HEK293 (cell line): ENCODE results near the gene AK5.

ENCODE experiments used
- CTCF ChIA-PET: fragments of 350-600 bp; formaldehyde crosslinking; extraction: SDS; loops from one replicate; lab custom pipeline; 2021; ENCODE audit warnings: antibody characterized with exemption; lab: Yijun Ruan, JAX
- POLR2A ChIA-PET: fragments of 300-600 bp; formaldehyde crosslinking; extraction: SDS; loops from one replicate; lab custom pipeline; 2020; ENCODE audit warnings: antibody characterized with exemption, inconsistent platforms; lab: Yijun Ruan, JAX
- H3K27ac ChIP-seq: fragments of 200-500 bp; sonication (Bioruptor generic); 2 replicates; pipeline ENCODE4 v1.5.1; 2014; ENCODE audit warnings: low read depth, low read length, control low read depth, inconsistent platforms; ENCODE audit errors: extremely low read depth
- H3K36me3 ChIP-seq, 2 experiments: fragments of 200-500 bp in 1 of 2; sonication (Bioruptor generic) in 1 of 2; 1 replicate in 1 of 2; 2 replicates in 1 of 2; pipeline ENCODE4 v1.5.1; 2014 to 2017; ENCODE audit warnings: inconsistent platforms in 2 of 2, low read length in 2 of 2; ENCODE audit not compliant: control insufficient read depth in 2 of 2, insufficient read depth in 1 of 2
- H3K4me1 ChIP-seq: fragments of 200-500 bp; sonication (Bioruptor generic); 2 replicates; pipeline ENCODE4 v1.5.1; 2014; ENCODE audit warnings: mild to moderate bottlenecking, low read length, inconsistent platforms; ENCODE audit not compliant: control insufficient read depth, insufficient read depth
- H3K4me3 ChIP-seq: 2 replicates; pipeline ENCODE4 v1.5.1; 2011; ENCODE audit warnings: low read depth, mild to moderate bottlenecking, control low read depth, low read length, moderate library complexity
- H3K9me3 ChIP-seq: fragments of 200-500 bp; sonication (Bioruptor generic); 2 replicates; pipeline ENCODE4 v1.5.1; 2014; ENCODE audit warnings: low read depth, low read length, inconsistent platforms; ENCODE audit not compliant: control insufficient read depth, insufficient read depth
- CTCF ChIP-seq: fragments of 450-650 bp; formaldehyde crosslinking; IDR thresholded peaks from 2 replicates; pipeline ENCODE4 v1.5.1; 2016; ENCODE audit warnings: missing biosample characterization, missing genetic modification characterization
- GLI2 ChIP-seq: fragments of 450-650 bp; formaldehyde crosslinking; IDR thresholded peaks from 2 replicates; pipeline ENCODE4; 2017; ENCODE audit warnings: missing biosample characterization, missing genetic modification characterization, low read depth, borderline replicate concordance
- GLI4 ChIP-seq: fragments of 450-650 bp; formaldehyde crosslinking; IDR thresholded peaks from 2 replicates; pipeline ENCODE4 v1.5.1; 2016; ENCODE audit warnings: missing biosample characterization, missing genetic modification characterization
- KLF8 ChIP-seq: fragments of 450-650 bp; formaldehyde crosslinking; IDR thresholded peaks from 2 replicates; pipeline ENCODE4 v1.5.1; 2016; ENCODE audit warnings: missing biosample characterization, missing genetic modification characterization
- MEIS1 ChIP-seq: sonication (generic); formaldehyde crosslinking; IDR thresholded peaks from 2 replicates; pipeline ENCODE4 v1.8.1; 2022; ENCODE audit warnings: missing genetic modification reagents, mild to moderate bottlenecking, borderline replicate concordance
- PRDM10 ChIP-seq: fragments of 450-650 bp; formaldehyde crosslinking; IDR thresholded peaks from 2 replicates; pipeline ENCODE4 v1.5.1; 2016; ENCODE audit warnings: missing biosample characterization, missing genetic modification characterization
- YY1 ChIP-seq: fragments of 450-650 bp; formaldehyde crosslinking; IDR thresholded peaks from 2 replicates; pipeline ENCODE4 v1.5.1; 2018; ENCODE audit warnings: missing biosample characterization, missing genetic modification characterization
- ZEB2 ChIP-seq: fragments of 450-650 bp; formaldehyde crosslinking; IDR thresholded peaks from 2 replicates; pipeline ENCODE4 v1.5.1; 2016; ENCODE audit warnings: missing biosample characterization, missing genetic modification characterization
- ZFP3 ChIP-seq: fragments of 450-650 bp; formaldehyde crosslinking; IDR thresholded peaks from 2 replicates; pipeline ENCODE4 v1.5.1; 2016; ENCODE audit warnings: low read depth, missing biosample characterization, missing genetic modification characterization
- ZNF112 ChIP-seq: fragments of 450-650 bp; formaldehyde crosslinking; IDR thresholded peaks from 2 replicates; pipeline ENCODE4 v1.5.0; 2017; ENCODE audit warnings: missing biosample characterization, missing genetic modification characterization
- ZNF121 ChIP-seq: fragments of 450-650 bp; formaldehyde crosslinking; IDR thresholded peaks from 2 replicates; pipeline ENCODE4 v1.5.1; 2016; ENCODE audit warnings: missing biosample characterization, missing genetic modification characterization
- ZNF169 ChIP-seq: fragments of 450-650 bp; formaldehyde crosslinking; IDR thresholded peaks from 2 replicates; pipeline ENCODE4 v1.5.1; 2016; ENCODE audit warnings: missing biosample characterization, missing genetic modification characterization
- ZNF324 ChIP-seq: fragments of 450-650 bp; formaldehyde crosslinking; IDR thresholded peaks from 2 replicates; pipeline ENCODE4 v1.5.1; 2016; ENCODE audit warnings: missing biosample characterization, missing genetic modification characterization
- ZNF37A ChIP-seq: fragments of 450-650 bp; IDR thresholded peaks from 2 replicates; pipeline ENCODE4 v1.5.1; 2018; ENCODE audit warnings: missing biosample characterization, missing genetic modification characterization
- ZNF518A ChIP-seq: fragments of 450-650 bp; formaldehyde crosslinking; conservative IDR thresholded peaks from 2 replicates; pipeline ENCODE4 v1.5.1; 2016; ENCODE audit warnings: low read depth, missing biosample characterization, missing genetic modification characterization
- ZNF791 ChIP-seq: fragments of 450-650 bp; formaldehyde crosslinking; IDR thresholded peaks from 2 replicates; pipeline ENCODE4 v1.5.1; 2016; ENCODE audit warnings: missing biosample characterization, missing genetic modification characterization
- ZNF830 ChIP-seq: fragments of 450-650 bp; IDR thresholded peaks from 2 replicates; pipeline ENCODE4 v1.5.0; 2018; ENCODE audit warnings: missing biosample characterization, missing genetic modification characterization, low read depth, mild to moderate bottlenecking, moderate library complexity
- TF ChIP-seq, protein P1 (sequence below): fragments of 450-650 bp; formaldehyde crosslinking; IDR thresholded peaks from 2 replicates; pipeline ENCODE4 v1.5.1; 2016; ENCODE audit warnings: missing biosample characterization, missing genetic modification characterization
- TF ChIP-seq, protein P2 (sequence below): fragments of 450-650 bp; formaldehyde crosslinking; IDR thresholded peaks from 2 replicates; pipeline ENCODE4 v1.5.1; 2016; ENCODE audit warnings: missing biosample characterization, missing genetic modification characterization
- TF ChIP-seq, protein P3 (sequence below): fragments of 450-650 bp; formaldehyde crosslinking; IDR thresholded peaks from 2 replicates; pipeline ENCODE4 v1.5.1; 2016; ENCODE audit warnings: missing biosample characterization, missing genetic modification characterization

Gene AK5

DNA sequence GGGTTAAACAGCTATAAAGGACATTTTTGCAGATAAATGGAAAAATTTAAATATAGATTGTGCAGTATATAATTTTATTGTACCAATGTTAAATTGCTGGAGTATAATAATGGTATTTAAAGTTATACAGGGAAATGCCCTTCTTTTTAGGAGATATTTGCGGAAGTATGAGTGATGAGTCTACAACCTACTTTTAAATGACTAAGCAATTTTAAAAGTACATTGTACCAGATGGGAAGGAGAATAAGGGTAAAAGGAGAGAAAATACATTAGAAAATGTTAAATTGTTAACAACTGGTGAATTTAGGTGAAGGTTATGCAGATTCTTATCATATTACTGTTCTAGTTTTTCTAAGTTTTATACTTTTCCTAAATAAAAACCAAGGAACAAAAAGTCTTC is 308.8 kb downstream of the AK5 start:
- Histone ChIP-seq H3K4me1 (no peaks in the 10 kb centered on the region), H3K9me3 (no peaks in the 10 kb centered on the region), H3K4me3 (no peak overlapping the region), H3K27ac (no peak overlapping the region), H3K36me3 (no peaks in the 10 kb centered on the region)
- POLR2A ChIA-PET: no interaction called here
- TF ChIP-seq KLF8 (tag by site-specific recombination) (no peak), GLI2 (tag by site-specific recombination) (no peak), PRDM10 (tag by site-specific recombination) (no peak), ZEB2 (tag by site-specific recombination) (no peak), ZNF169 (tag by site-specific recombination) (no peak), ZNF324 (tag by site-specific recombination) (no peak), YY1 (tag by site-specific recombination) (no peak), ZNF112 (no peak), ZNF518A (tag by site-specific recombination) (no peak), ZNF37A (tag by site-specific recombination) (no peak), GLI4 (tag by site-specific recombination) (no peak), ZNF121 (tag by site-specific recombination) (no peak), ZFP3 (tag by site-specific recombination) (no peak), MEIS1 (CRISPR knock-in tag) (no peak), ZNF791 (tag by site-specific recombination) (no peak), ZNF830 (tag by site-specific recombination) (no peak), CTCF (tag by site-specific recombination) (no peak)
- TF ChIP-seq, protein P1, sequence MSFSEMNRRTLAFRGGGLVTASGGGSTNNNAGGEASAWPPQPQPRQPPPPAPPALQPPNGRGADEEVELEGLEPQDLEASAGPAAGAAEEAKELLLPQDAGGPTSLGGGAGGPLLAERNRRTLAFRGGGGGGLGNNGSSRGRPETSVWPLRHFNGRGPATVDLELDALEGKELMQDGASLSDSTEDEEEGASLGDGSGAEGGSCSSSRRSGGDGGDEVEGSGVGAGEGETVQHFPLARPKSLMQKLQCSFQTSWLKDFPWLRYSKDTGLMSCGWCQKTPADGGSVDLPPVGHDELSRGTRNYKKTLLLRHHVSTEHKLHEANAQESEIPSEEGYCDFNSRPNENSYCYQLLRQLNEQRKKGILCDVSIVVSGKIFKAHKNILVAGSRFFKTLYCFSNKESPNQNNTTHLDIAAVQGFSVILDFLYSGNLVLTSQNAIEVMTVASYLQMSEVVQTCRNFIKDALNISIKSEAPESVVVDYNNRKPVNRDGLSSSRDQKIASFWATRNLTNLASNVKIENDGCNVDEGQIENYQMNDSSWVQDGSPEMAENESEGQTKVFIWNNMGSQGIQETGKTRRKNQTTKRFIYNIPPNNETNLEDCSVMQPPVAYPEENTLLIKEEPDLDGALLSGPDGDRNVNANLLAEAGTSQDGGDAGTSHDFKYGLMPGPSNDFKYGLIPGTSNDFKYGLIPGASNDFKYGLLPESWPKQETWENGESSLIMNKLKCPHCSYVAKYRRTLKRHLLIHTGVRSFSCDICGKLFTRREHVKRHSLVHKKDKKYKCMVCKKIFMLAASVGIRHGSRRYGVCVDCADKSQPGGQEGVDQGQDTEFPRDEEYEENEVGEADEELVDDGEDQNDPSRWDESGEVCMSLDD (tag by site-specific recombination): no peak
- TF ChIP-seq, protein P2, sequence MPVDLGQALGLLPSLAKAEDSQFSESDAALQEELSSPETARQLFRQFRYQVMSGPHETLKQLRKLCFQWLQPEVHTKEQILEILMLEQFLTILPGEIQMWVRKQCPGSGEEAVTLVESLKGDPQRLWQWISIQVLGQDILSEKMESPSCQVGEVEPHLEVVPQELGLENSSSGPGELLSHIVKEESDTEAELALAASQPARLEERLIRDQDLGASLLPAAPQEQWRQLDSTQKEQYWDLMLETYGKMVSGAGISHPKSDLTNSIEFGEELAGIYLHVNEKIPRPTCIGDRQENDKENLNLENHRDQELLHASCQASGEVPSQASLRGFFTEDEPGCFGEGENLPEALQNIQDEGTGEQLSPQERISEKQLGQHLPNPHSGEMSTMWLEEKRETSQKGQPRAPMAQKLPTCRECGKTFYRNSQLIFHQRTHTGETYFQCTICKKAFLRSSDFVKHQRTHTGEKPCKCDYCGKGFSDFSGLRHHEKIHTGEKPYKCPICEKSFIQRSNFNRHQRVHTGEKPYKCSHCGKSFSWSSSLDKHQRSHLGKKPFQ (tag by site-specific recombination): no peak
- TF ChIP-seq, protein P3, sequence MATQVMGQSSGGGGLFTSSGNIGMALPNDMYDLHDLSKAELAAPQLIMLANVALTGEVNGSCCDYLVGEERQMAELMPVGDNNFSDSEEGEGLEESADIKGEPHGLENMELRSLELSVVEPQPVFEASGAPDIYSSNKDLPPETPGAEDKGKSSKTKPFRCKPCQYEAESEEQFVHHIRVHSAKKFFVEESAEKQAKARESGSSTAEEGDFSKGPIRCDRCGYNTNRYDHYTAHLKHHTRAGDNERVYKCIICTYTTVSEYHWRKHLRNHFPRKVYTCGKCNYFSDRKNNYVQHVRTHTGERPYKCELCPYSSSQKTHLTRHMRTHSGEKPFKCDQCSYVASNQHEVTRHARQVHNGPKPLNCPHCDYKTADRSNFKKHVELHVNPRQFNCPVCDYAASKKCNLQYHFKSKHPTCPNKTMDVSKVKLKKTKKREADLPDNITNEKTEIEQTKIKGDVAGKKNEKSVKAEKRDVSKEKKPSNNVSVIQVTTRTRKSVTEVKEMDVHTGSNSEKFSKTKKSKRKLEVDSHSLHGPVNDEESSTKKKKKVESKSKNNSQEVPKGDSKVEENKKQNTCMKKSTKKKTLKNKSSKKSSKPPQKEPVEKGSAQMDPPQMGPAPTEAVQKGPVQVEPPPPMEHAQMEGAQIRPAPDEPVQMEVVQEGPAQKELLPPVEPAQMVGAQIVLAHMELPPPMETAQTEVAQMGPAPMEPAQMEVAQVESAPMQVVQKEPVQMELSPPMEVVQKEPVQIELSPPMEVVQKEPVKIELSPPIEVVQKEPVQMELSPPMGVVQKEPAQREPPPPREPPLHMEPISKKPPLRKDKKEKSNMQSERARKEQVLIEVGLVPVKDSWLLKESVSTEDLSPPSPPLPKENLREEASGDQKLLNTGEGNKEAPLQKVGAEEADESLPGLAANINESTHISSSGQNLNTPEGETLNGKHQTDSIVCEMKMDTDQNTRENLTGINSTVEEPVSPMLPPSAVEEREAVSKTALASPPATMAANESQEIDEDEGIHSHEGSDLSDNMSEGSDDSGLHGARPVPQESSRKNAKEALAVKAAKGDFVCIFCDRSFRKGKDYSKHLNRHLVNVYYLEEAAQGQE: no peak
- CTCF ChIA-PET: interaction anchor here (1.0 kb wide), 1 partner anchor 14 kb away, joined by 4 read pairs; no protein-coding TSS in a partner anchor
